Ovary (tissue), 3 donors: ENCODE results near the gene PAX2.

ENCODE experiments used
- CTCF ChIP-seq, 3 donors: fragments of 450-650 bp in 2 of 3; fragments of 200-600 bp in 1 of 3; IDR thresholded peaks; one replicate each; pipeline versions ENCODE4 v1.5.1 to v1.8.0; 2016 to 2022; ENCODE audit warnings: antibody characterized with exemption in 3 of 3, mild to moderate bottlenecking in 1 of 3
- EP300 ChIP-seq: sonication (generic); formaldehyde crosslinking; IDR thresholded peaks from one replicate; pipeline ENCODE4 v1.6.1; 2017; ENCODE audit warnings: antibody characterized with exemption
- POLR2A ChIP-seq: fragments of 450-650 bp; IDR thresholded peaks from one replicate; pipeline ENCODE4 v1.6.1; 2017; ENCODE audit warnings: antibody characterized with exemption, mild to moderate bottlenecking, moderate library complexity
- donor health status: DM: no; HTN: no; CAD: no.

GRCh38 chr10:100744136-100744986, 1.0 kb upstream of the PAX2 start:
- TF ChIP-seq CTCF (IDR thresholded peaks at IDR 0.05), result no peak
- TF ChIP-seq EP300, result no peak
- TF ChIP-seq POLR2A, result no peak
